ENCODE results near the gene RAMP1.
"Not testable (repeated sequence)": the region's sequence is repeated elsewhere in the genome, so short reads cannot be mapped to it uniquely, and the experiment has no call there.

RAMP1 gene

GRCh38 chr2:237921967-237922492, 62.6 kb downstream of the RAMP1 start:
- DNase-seq: no peak

- DNase-seq: no peak
Measured at GRCh38 chr2:237922641-237923361, 63.4 kb downstream of the RAMP1 start.

GRCh38 chr2:237923481-237924163, 64.2 kb downstream of the RAMP1 start:
- peak; percentile 69 for DNase-seq

- DNase-seq: no peak
Measured at GRCh38 chr2:237924164-237924534, 64.7 kb downstream of the RAMP1 start.

- no peak for DNase-seq
Measured at GRCh38 chr2:237927135-237927534, 67.7 kb downstream of the RAMP1 start.

GRCh38 chr2:237927986-237928385, 68.6 kb downstream of the RAMP1 start:
- no peak for DNase-seq

GRCh38 chr2:237929979-237930378, 70.6 kb downstream of the RAMP1 start:
- DNase-seq: no peak

GRCh38 chr2:237931205-237931721, 71.8 kb downstream of the RAMP1 start:
- DNase-seq: no peak

- no peak for DNase-seq
Measured at GRCh38 chr2:237932731-237933131, 73.3 kb downstream of the RAMP1 start.

- no peak for DNase-seq
Measured at GRCh38 chr2:237934186-237934585, 74.8 kb downstream of the RAMP1 start.

GRCh38 chr2:237935740-237936452, 76.5 kb downstream of the RAMP1 start:
- DNase-seq: no peak

- no peak for DNase-seq
Measured at GRCh38 chr2:237939251-237939650, 79.8 kb downstream of the RAMP1 start.

- no peak for DNase-seq
Measured at GRCh38 chr2:237940828-237941227, 81.4 kb downstream of the RAMP1 start.

GRCh38 chr2:237941239-237941638, 81.8 kb downstream of the RAMP1 start:
- no peak for DNase-seq

GRCh38 chr2:237942513-237942899, 83.1 kb downstream of the RAMP1 start:
- DNase-seq: no peak

GRCh38 chr2:237943395-237944094, 84.1 kb downstream of the RAMP1 start:
- no peak for DNase-seq

GRCh38 chr2:237944302-237944701, 84.9 kb downstream of the RAMP1 start:
- no peak for DNase-seq

- no peak for DNase-seq
Measured at GRCh38 chr2:237946423-237946822, 87.0 kb downstream of the RAMP1 start.

GRCh38 chr2:237951354-237951753, 91.9 kb downstream of the RAMP1 start:
- not testable (repeated sequence) for DNase-seq

- DNase-seq: no peak
Measured at GRCh38 chr2:237951878-237952277, 92.5 kb downstream of the RAMP1 start.

GRCh38 chr2:237952851-237953250, 93.4 kb downstream of the RAMP1 start:
- no peak for DNase-seq

GRCh38 chr2:237955640-237956401, 96.4 kb downstream of the RAMP1 start:
- no peak for DNase-seq

Measured in central memory CD4-positive, alpha-beta T cell (primary cell).